Erythroblast (primary cell): ENCODE results near the gene RAB11FIP3.
"Not testable (repeated sequence)": the region's sequence is repeated elsewhere in the genome, so short reads cannot be mapped to it uniquely, and the experiment has no call there.

Source experiments
- GATA1 ChIP-seq: IDR thresholded peaks from 2 replicates; pipeline ENCODE4 v1.6.1; 2011; ENCODE audit warnings: low read depth, mild to moderate bottlenecking, control low read depth, low read length, moderate library complexity
- POLR2A ChIP-seq: IDR thresholded peaks from 2 replicates; pipeline ENCODE4 v1.6.1; 2011; ENCODE audit warnings: mild to moderate bottlenecking, low read length

DNA sequence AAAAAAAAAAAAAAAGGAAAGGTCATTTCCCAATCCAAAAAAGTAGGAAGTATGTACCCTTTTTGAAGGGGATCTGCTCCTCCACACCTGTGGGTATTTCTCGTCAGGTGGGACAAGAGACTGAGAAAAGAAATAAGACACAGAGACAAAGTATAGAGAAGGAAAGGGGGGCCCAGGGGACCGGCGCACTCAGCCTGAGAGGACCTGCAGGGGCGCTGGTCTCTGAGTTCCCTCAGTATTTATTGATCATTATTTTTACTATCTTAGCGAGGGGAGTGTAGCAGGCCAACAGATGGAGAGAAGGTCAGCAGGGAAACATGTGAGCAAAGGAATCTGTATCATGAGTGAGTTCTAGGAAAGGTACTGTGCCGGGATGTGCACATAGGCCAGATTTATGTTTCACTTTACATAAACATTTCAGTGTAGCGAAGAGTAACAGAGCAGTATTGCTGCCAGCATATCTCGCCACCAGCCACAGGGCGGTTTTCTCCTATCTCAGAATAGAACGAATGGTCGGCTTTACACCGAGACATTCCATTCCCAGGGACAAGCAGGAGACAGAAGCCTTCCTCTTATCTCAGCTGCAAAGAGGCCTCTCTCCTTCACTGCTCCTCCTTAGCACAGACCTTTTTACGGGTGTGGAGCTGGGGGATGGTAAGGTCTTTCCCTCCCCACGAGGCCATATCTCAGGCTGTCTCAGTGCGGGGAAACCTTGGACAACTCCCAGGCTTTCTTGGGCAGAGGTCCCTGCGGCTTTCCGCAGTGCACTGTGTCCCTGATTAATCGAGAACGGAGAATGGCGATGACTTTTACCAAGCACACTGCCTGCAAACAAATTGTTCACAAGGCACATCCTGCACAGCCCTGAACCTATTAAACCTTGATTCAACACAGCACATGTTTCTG lies 37.4 kb upstream of the RAB11FIP3 start:
- peak; percentile 40 for TF ChIP-seq POLR2A
- not testable (repeated sequence) for TF ChIP-seq GATA1
